Gastroesophageal sphincter (tissue), 4 donors: ENCODE measurements around the gene PTPN14. TPM values are rescaled to one million over a fixed set of nuclear protein-coding genes. Genes with fewer than 3 reads are reported as not detected.

ENCODE experiments used
- ATAC-seq: fragments of 150-250 bp; one replicate; pipeline ENCODE4 v1.9.1; 2016; ENCODE audit warnings: mild to moderate bottlenecking, moderate library complexity
- H3K27ac ChIP-seq, 4 donors: fragments of 200-600 bp; sonication (generic) in 3 of 4; 1 replicate in 3 of 4; 2 replicates in 1 of 4; pipeline ENCODE4 v1.5.1; 2016 to 2019
- H3K27me3 ChIP-seq: fragments of 200-600 bp; sonication (generic); one replicate; pipeline ENCODE4 v1.5.1; 2019
- H3K36me3 ChIP-seq, 2 donors: fragments of 200-600 bp; sonication (generic); one replicate each; pipeline ENCODE4 v1.5.1; 2019; ENCODE audit warnings: control low read depth in 1 of 2
- H3K4me1 ChIP-seq, 3 donors: fragments of 200-600 bp; sonication (generic); 1 replicate in 2 of 3; 2 replicates in 1 of 3; pipeline ENCODE4 v1.5.1; 2016 to 2019; ENCODE audit warnings: control low read depth in 2 of 3
- H3K4me3 ChIP-seq, 2 donors: fragments of 200-600 bp; sonication (generic); one replicate each; pipeline ENCODE4 v1.5.1; 2019; ENCODE audit warnings: mild to moderate bottlenecking in 1 of 2, moderate library complexity in 1 of 2
- H3K9me3 ChIP-seq, 3 donors: fragments of 200-600 bp; sonication (generic); one replicate each; pipeline ENCODE4 v1.5.1; 2017 to 2019; ENCODE audit warnings: control low read depth in 2 of 3
- EP300 ChIP-seq: sonication (generic); formaldehyde crosslinking; IDR thresholded peaks from one replicate; pipeline ENCODE4 v1.6.1; 2017; ENCODE audit warnings: antibody characterized with exemption, mild to moderate bottlenecking
- POLR2A ChIP-seq, 2 donors: fragments of 450-650 bp; IDR thresholded peaks; one replicate each; pipeline ENCODE4 v1.6.1; 2017; ENCODE audit warnings: antibody characterized with exemption in 2 of 2, mild to moderate bottlenecking in 2 of 2, moderate library complexity in 1 of 2
- POLR2AphosphoS5 ChIP-seq: sonication (generic); formaldehyde crosslinking; IDR thresholded peaks from one replicate; pipeline ENCODE4 v1.6.1; 2017; ENCODE audit warnings: antibody characterized with exemption
- WGBS, 2 donors: methylation state at CpG; one replicate each; pipeline ENCODE4 v1.1.5; 2018; ENCODE audit warnings: low coverage in 1 of 2; 5-methylcytosine and 5-hydroxymethylcytosine counted together
- total RNA-seq, 4 donors: library from RNA; depleted of rRNA; stranded (reverse); fragments of >200 nt; gene quantifications; one replicate each; pipeline ENCODE4 v1.1.0, GENCODE V29; 2016
- TF ChIP-seq, protein P1 (sequence below), 4 experiments: fragments of 200-600 bp in 2 of 4; fragments of 450-650 bp in 2 of 4; sonication (generic) in 1 of 4; IDR thresholded peaks; one replicate each; pipeline ENCODE4 v1.5.1; 2017 to 2019; ENCODE audit warnings: antibody characterized with exemption in 4 of 4, mild to moderate bottlenecking in 2 of 4, moderate library complexity in 2 of 4

Gene PTPN14
- total RNA-seq, 4 donors from 2014 or later: 38.9 to 96.8 (median 75.4) TPM

DNA sequence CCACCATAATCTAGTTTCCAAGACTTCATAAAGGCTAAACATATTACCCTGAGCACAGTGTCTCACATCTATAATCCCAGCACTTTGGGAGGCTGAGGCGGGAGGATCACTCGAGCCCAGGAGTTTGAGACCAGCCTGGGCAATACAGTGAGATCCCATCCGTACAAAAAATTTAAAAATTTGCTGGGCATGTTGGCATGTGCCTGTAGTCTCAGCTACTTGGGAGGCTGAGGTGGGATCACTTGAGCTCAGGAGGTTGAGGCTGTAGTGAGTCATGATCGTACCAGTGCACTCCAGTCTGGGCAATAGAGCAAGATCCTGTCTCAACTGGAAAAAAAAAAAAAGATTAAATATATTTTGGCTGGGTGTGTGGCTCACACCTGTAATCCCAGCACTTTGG is 90.1 kb downstream of the PTPN14 start:
- no peaks in the 10 kb centered on the region for H3K27me3 ChIP-seq
- no peak overlapping the region for H3K27ac ChIP-seq
- no peak for TF ChIP-seq POLR2A (IDR thresholded peaks at IDR 0.05)
- no peak for TF ChIP-seq EP300
- TF ChIP-seq POLR2AphosphoS5: no peak
- TF ChIP-seq, protein P1, sequence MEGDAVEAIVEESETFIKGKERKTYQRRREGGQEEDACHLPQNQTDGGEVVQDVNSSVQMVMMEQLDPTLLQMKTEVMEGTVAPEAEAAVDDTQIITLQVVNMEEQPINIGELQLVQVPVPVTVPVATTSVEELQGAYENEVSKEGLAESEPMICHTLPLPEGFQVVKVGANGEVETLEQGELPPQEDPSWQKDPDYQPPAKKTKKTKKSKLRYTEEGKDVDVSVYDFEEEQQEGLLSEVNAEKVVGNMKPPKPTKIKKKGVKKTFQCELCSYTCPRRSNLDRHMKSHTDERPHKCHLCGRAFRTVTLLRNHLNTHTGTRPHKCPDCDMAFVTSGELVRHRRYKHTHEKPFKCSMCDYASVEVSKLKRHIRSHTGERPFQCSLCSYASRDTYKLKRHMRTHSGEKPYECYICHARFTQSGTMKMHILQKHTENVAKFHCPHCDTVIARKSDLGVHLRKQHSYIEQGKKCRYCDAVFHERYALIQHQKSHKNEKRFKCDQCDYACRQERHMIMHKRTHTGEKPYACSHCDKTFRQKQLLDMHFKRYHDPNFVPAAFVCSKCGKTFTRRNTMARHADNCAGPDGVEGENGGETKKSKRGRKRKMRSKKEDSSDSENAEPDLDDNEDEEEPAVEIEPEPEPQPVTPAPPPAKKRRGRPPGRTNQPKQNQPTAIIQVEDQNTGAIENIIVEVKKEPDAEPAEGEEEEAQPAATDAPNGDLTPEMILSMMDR (IDR thresholded peaks at IDR 0.05): no peak
- no peak overlapping the region for H3K4me3 ChIP-seq
- H3K4me1 ChIP-seq: peaks cover 0 to 23% (median 3%) of the 10 kb centered on the region in 3 donors
- no peak for ATAC-seq
- 92 to 95% methylated on average over 4 of the region's 4 CpGs for WGBS, 2 donors
- H3K9me3 ChIP-seq: no peaks in the 10 kb centered on the region
- peaks cover 0 to 5% of the 10 kb centered on the region in 2 donors for H3K36me3 ChIP-seq

DNA sequence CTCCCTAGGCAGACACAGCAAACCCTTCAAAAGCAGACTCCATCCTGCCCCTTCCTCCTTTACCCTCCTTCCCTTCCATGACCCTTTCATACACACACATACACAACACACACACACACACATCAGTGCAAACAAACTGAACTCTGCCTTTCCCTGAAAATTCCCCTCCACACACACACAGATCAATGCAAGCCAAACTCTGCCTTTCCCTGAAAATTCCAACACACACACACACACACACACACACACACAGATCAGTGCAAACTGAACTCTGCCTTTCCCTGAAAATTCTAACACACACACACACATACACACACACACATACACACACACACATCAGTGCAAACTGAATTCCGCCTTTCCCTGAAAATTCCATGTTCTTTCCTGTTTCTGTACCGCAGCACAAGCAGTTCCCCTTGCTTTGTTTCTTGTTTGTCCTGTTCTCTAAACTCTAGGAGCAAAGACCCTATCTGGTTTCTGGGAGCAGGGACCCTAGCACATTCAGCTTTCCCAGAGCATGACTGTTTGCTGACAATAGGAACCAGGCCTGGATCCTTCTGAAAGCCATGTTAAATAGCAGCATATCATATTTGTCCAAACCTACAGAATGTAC is 91.0 kb downstream of the PTPN14 start:
- peaks cover 0 to 16% (median 0%) of the 10 kb centered on the region in 3 donors for H3K4me1 ChIP-seq
- no peak overlapping the region for H3K4me3 ChIP-seq
- no peak for ATAC-seq
- H3K27ac ChIP-seq: no peak overlapping the region
- no peaks in the 10 kb centered on the region for H3K27me3 ChIP-seq
- 0 to 96% methylated on average over 1 to 2 of the region's 2 CpGs for WGBS, 2 donors
- H3K9me3 ChIP-seq: no peaks in the 10 kb centered on the region
- TF ChIP-seq EP300 (no peak), POLR2A (IDR thresholded peaks at IDR 0.05) (no peak), POLR2AphosphoS5 (no peak)
- TF ChIP-seq, protein P1 (IDR thresholded peaks at IDR 0.05): no peak
- peaks cover 0 to 5% of the 10 kb centered on the region in 2 donors for H3K36me3 ChIP-seq

DNA sequence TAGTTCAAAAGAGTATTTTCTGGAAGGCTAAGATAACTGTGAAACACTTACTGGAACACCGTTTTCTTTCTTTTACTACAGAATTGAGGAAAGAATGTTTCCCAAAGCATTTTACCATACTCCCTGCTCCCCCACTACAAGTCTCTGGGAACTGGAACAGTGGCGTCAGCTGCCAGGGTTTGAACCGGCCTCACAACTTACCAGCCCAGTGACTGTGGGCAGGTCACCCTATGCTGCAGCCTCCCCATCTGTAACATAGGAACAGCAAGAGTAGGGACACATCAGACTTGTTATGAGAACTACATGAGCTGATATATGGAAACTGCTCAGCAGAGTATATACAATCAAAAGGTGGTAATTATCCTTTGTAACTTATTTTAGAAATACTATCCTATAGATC is 91.5 kb downstream of the PTPN14 start:
- H3K27me3 ChIP-seq: no peaks in the 10 kb centered on the region
- H3K4me3 ChIP-seq: no peak overlapping the region
- TF ChIP-seq, protein P1 (IDR thresholded peaks at IDR 0.05): no peak
- TF ChIP-seq EP300 (no peak), POLR2A (IDR thresholded peaks at IDR 0.05) (no peak), POLR2AphosphoS5 (no peak)
- H3K4me1 ChIP-seq: peaks cover 0 to 22% (median 0%) of the 10 kb centered on the region in 3 donors
- peaks cover 0 to 5% of the 10 kb centered on the region in 2 donors for H3K36me3 ChIP-seq
- 80 to 95% methylated on average over 3 of the region's 3 CpGs for WGBS, 2 donors
- no peak for ATAC-seq
- H3K9me3 ChIP-seq: no peaks in the 10 kb centered on the region
- no peak overlapping the region for H3K27ac ChIP-seq

DNA sequence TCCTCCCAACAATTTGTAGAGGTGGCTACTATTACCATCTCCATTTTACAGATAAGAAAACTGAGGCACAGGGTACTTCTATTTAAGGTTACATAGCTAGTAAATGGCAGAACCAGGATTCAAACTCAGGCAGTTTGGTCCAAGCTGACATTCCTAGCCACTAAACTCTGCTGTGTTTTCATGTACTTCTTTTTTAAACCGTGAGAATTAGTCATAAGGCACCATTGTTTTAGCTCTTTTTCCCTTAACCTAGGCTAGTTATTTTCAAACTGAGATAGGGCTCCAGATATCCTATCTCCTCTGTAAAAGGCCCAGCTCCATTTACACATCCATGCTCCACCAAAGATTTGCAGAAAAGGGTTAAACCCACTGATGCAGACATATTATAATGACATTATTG is 92.9 kb downstream of the PTPN14 start:
- ATAC-seq: no peak
- peaks cover 0 to 2% of the 10 kb centered on the region in 2 donors for H3K36me3 ChIP-seq
- no peak overlapping the region for H3K4me3 ChIP-seq
- TF ChIP-seq EP300: no peak
- no peak for TF ChIP-seq POLR2A (IDR thresholded peaks at IDR 0.05)
- TF ChIP-seq, protein P1 (IDR thresholded peaks at IDR 0.05): no peak
- TF ChIP-seq POLR2AphosphoS5: no peak
- no peaks in the 10 kb centered on the region for H3K9me3 ChIP-seq
- 35 to 43% methylated on average over 1 of the region's 1 CpG for WGBS, 2 donors
- H3K27ac ChIP-seq: no peak overlapping the region
- H3K27me3 ChIP-seq: no peaks in the 10 kb centered on the region
- H3K4me1 ChIP-seq: peaks cover 0 to 25% (median 6%) of the 10 kb centered on the region in 3 donors
